ENCODE data around the gene VPS52.
"Not testable (repeated sequence)": the region's sequence is repeated elsewhere in the genome, so short reads cannot be mapped to it uniquely, and the experiment has no call there.

The VPS52 gene

DNA sequence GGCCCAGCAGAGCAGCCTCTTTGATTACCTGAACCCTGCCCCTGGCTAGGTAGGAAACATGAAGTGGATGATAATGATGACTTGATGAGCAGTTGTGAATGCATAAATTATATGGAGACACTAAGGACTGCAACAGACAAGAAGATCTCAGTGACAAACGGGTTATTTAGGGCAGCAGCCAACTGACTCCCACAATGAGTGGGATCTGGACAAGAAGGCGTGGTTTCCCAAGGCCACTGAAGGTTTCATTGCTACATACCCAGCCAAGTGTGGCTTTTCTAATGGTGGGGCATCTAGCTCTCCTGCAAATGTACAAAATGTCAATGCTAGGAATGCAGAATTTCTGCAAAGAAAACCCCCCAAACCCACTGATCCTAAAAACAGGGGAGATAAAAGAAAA is 33.9 kb downstream of the VPS52 start:
- TF ChIP-seq, protein P1, sequence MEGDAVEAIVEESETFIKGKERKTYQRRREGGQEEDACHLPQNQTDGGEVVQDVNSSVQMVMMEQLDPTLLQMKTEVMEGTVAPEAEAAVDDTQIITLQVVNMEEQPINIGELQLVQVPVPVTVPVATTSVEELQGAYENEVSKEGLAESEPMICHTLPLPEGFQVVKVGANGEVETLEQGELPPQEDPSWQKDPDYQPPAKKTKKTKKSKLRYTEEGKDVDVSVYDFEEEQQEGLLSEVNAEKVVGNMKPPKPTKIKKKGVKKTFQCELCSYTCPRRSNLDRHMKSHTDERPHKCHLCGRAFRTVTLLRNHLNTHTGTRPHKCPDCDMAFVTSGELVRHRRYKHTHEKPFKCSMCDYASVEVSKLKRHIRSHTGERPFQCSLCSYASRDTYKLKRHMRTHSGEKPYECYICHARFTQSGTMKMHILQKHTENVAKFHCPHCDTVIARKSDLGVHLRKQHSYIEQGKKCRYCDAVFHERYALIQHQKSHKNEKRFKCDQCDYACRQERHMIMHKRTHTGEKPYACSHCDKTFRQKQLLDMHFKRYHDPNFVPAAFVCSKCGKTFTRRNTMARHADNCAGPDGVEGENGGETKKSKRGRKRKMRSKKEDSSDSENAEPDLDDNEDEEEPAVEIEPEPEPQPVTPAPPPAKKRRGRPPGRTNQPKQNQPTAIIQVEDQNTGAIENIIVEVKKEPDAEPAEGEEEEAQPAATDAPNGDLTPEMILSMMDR (conservative IDR thresholded peaks at IDR 0.05): no peak
- H3K27ac ChIP-seq: no peak overlapping the region

DNA sequence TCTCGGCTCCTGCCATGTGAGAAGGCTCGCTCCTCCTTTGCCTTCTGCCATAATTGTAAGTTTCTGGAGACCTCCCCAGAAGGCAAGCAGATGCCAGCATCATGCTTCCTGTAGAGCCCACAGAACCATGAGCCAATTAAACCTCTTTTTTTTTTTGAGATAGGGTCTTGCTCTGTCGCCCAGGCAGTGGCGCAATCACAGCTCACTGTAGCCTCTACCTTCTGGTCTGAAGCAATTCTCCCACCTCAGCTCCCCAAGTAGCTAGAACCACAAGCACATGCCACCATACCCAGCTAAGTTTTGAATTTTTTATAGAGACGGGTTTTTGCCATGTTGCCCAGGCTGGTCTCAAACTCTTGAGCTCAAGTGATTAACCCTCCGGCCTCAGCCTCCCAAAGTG is 34.8 kb downstream of the VPS52 start:
- TF ChIP-seq, protein P1 (conservative IDR thresholded peaks at IDR 0.05): no peak
- H3K27ac ChIP-seq: no peak overlapping the region

DNA sequence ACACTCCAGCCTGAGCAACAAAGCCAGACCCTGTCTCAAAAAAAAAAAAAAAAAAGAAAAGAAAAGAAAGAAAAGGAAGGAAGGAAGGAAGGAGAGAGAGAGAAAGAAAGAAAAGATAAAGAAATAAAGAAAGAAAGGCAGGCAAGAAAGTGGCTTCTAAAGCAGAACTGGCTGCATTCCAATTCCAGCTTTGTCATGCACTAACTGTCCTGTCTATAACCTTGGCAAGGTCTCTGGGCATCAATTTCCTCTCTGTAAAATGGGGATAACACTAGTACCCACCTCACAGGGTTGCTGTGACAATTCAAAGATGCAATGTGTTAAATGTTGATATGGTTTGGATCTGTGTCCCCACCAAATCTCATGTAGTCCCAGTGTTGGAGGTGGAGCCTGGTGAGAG is 35.3 kb downstream of the VPS52 start:
- TF ChIP-seq, protein P1 (conservative IDR thresholded peaks at IDR 0.05): no peak

DNA sequence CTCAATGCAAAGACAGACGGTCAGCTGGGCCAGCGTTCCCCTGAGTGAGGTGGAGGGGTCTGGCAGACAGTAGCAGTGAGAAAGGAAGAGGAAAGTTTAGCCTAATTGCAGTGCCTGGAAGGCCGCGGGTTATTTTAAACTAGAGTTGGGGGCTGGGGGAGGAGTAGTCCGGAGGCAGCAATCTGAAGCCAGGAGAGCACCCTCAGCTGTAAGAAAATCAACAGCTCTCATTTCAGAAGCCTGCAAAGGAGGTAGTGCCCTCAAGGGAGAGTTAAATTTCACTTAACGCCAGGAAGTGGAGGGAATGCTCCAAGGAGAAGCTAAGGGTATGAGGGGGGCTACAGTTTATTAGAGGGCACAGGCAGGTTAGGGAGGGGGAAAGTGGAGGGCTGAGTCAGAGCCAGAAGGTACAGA is 36.4 kb downstream of the VPS52 start:
- H3K27ac ChIP-seq: no peak overlapping the region
- TF ChIP-seq, protein P1 (conservative IDR thresholded peaks at IDR 0.05): no peak

More for the DNA sequence above, 35.3 kb downstream of the VPS52 start:
- H3K27ac ChIP-seq: no peak overlapping the region

DNA sequence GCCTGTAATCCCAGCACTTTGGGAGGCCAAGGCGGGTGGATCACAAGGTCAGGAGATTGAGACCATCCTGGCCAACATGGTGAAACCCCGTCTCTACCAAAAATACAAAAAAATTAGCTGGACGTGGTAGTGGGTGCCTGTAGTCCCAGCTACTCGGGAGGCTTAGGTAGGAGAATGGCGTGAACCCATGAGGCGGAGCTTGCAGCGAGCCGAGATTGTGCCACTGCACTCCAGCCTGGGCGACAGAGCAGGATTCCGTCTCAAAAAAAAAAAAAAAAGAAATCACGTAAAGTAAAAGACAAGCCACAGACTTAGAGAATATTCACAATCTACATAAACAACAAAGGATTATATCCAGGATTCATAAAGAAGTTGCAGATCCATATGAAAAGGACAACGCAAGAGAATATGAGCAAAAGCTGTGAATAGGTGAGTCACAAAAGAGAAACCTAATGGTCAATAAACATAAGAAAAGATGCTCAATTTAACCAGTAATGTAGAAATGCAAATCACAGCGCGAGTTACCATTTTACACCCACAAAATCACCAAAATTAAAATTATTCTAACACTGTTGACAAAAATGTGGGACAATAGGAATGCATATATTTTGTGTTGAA is 45.1 kb downstream of the VPS52 start:
- H3K27ac ChIP-seq: not testable (repeated sequence)

DNA sequence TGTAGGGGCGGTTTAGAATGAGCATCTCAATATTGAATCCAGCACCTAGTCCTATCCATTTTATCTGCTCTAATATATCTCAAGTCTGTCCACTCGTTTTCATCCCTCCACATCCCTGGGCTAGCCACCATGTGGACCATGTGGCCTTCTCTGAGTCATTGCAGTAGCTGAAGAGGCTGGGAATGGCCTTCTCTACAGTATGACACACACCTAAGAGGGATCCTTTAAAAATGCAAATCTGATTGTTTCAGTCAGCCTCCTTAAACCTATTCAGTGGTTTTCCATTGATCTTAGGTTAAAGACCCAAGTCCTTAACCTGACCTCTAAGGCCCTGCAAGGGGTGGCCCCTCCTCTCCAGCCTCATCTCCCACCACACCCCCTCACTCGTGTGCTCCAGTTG is 54.0 kb downstream of the VPS52 start:
- TF ChIP-seq, protein P1 (conservative IDR thresholded peaks at IDR 0.05): no peak
- no peak overlapping the region for H3K27ac ChIP-seq

DNA sequence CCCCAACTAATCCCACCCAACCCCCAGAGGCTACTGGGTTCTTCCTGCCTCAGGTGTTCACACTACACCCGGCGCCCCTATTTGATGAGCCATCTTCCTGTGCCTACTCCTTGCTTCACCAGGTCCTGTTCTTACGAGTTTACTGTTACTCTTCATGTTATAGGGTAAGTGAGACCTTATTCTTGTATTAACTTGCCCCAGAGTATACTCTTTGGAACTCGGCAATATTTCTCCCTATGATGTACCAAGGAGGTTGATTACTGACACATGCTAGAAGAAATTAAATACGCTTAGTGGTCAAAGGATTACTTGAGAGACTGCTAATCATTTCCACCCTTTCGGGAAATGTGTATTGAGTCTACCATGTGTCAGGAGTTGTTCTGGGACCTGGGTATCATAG is 54.4 kb downstream of the VPS52 start:
- TF ChIP-seq, protein P1 (conservative IDR thresholded peaks at IDR 0.05): no peak
- H3K27ac ChIP-seq: no peak overlapping the region

DNA sequence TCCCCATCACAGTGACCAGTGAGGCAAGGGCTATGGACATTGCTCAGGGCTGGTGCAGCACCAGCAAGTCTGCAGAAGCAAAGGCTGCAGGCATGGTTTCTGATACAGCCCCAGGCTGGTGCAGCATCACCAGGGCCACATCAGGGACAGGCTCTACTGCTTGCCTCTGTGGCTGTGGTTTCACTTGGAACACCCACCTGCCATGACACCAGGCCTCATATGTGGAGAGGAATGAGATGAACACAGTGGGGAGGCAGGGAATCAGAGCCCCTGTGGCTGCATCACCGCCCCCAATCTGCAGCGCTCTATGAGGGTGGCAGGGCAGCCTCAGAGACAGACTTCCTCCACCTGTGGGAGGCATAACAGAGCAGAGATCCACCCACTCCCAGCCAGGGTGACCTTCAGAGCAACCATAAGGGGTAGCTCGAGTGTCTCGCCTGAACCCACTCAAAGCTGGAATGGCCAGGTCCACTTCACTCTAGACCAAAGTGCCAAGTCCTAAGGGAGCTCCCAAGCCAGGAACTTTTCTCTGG is 55.5 kb downstream of the VPS52 start:
- H3K27ac ChIP-seq: no peak overlapping the region
- TF ChIP-seq, protein P1 (conservative IDR thresholded peaks at IDR 0.05): no peak

Measured in VCaP (cell line).